Left lung (tissue), 10 donors: ENCODE data around the gene PSORS1C1. TPM values are rescaled to one million over a fixed set of nuclear protein-coding genes. Genes with fewer than 3 reads are reported as not detected.

Source experiments
- ATAC-seq: fragments of 200-7000 bp; cut with Tn5 transposase; one replicate; pipeline ENCODE4 v1.9.1; 2020; ENCODE audit warnings: moderate library complexity
- DNase-seq, 4 donors: peaks; one replicate each; pipeline ENCODE4 v3.0.0-alpha.2; 2013 to 2020
- H3K27ac ChIP-seq, 2 donors: fragments of 200-600 bp; sonication (generic) in 1 of 2; one replicate each; pipeline versions ENCODE4 v1.5.0 to v1.8.0; 2020 to 2021
- H3K27me3 ChIP-seq, 2 donors: fragments of 200-600 bp; sonication (generic) in 1 of 2; one replicate each; pipeline versions ENCODE4 v1.5.0 to v1.8.0; 2020 to 2021
- H3K36me3 ChIP-seq, 2 donors: fragments of 200-600 bp; sonication (generic) in 1 of 2; one replicate each; pipeline versions ENCODE4 v1.5.0 to v1.8.0; 2020 to 2021
- H3K4me1 ChIP-seq, 2 donors: fragments of 200-600 bp; one replicate each; pipeline ENCODE4 v1.8.0; 2021
- H3K4me3 ChIP-seq, 2 donors: fragments of 200-600 bp; sonication (generic) in 1 of 2; one replicate each; pipeline versions ENCODE4 v1.5.0 to v1.8.0; 2020 to 2021; ENCODE audit warnings: mild to moderate bottlenecking in 1 of 2
- H3K9me3 ChIP-seq, 2 donors: fragments of 200-600 bp; sonication (generic) in 1 of 2; one replicate each; pipeline versions ENCODE4 v1.5.0 to v1.8.0; 2020 to 2021
- CTCF ChIP-seq, 2 donors: fragments of 200-600 bp; sonication (generic) in 1 of 2; IDR thresholded peaks; one replicate each; pipeline versions ENCODE4 v1.5.0 to v1.8.0; 2021; ENCODE audit warnings: antibody characterized with exemption in 2 of 2
- intact Hi-C, 2 donors: fragments of 100-400 bp; cut with DNase I; formaldehyde crosslinking; loops; one replicate each; pipeline versions ENCODE4 v1.11.2 to v1.14.2; 2022
- polyA plus RNA-seq, 6 donors: library from polyadenylated mRNA; unstranded; fragments of 120-200 nt; gene quantifications; one replicate each; pipeline ENCODE4 v1.2.1, GENCODE V29; 2013; ENCODE audit not compliant: insufficient read length in 6 of 6
- total RNA-seq, 2 donors: library from RNA; stranded (reverse); fragmentation: NEBNext Ultra II Directional; extraction: Animal tissue kit (Norgen Biotek cat#: 25700); gene quantifications; one replicate each; pipeline ENCODE4 v1.2.1, GENCODE V29; 2021
- donor health status: DM: no; HTN: yes; CAD: no.
- donor health status: DM: no; HTN: no; CAD: no.

Gene PSORS1C1
- total and polyA plus RNA-seq, 8 donors = 0.09 to 11.7 (median 0.58) TPM

GRCh38 chr6:31110825-31111582 lies 3.6 kb upstream of the PSORS1C1 start:
- peaks cover 0 to 3% of the 10 kb centered on the region in 2 donors for H3K27me3 ChIP-seq
- intact Hi-C loops = no loop called here
- H3K4me1 ChIP-seq = peaks cover 11 to 22% of the 10 kb centered on the region in 2 donors
- ATAC-seq (no peak), DNase-seq (no peak)
- H3K9me3 ChIP-seq = no peaks in the 10 kb centered on the region
- no peak overlapping the region for H3K27ac ChIP-seq
- H3K4me3 ChIP-seq = no peak overlapping the region
- no peak for TF ChIP-seq CTCF (IDR thresholded peaks at IDR 0.05)
- no peaks in the 10 kb centered on the region for H3K36me3 ChIP-seq

GRCh38 chr6:31111712-31112111 lies 2.9 kb upstream of the PSORS1C1 start:
- no peak for DNase-seq
- intact Hi-C loops = no loop called here

GRCh38 chr6:31112478-31112877 lies 2.1 kb upstream of the PSORS1C1 start, which contains the start of gene C6orf15:
Gene C6orf15 (minus strand): TSS chr6:31112575. CDS start chr6:31112555, 20 bp downstream.
- TF ChIP-seq CTCF (IDR thresholded peaks at IDR 0.05) = no peak

More at GRCh38 chr6:31111712-31112111, 2.9 kb upstream of the PSORS1C1 start:
- Histone ChIP-seq H3K4me1 (peaks cover 11 to 22% of the 10 kb centered on the region in 2 donors), H3K27me3 (peaks cover 0 to 3% of the 10 kb centered on the region in 2 donors), H3K36me3 (no peaks in the 10 kb centered on the region), H3K9me3 (no peaks in the 10 kb centered on the region), H3K27ac (no peak overlapping the region), H3K4me3 (no peak overlapping the region)
- no peak for ATAC-seq
- TF ChIP-seq CTCF (IDR thresholded peaks at IDR 0.05) = no peak

GRCh38 chr6:31113861-31114540 lies 599 bp upstream of the PSORS1C1 start:
- DNase-seq (no peak), ATAC-seq (peak; percentile 32)
- intact Hi-C loops = no loop called here
- H3K9me3 ChIP-seq = no peaks in the 10 kb centered on the region
- TF ChIP-seq CTCF (IDR thresholded peaks at IDR 0.05) = no peak
- H3K36me3 ChIP-seq = no peaks in the 10 kb centered on the region
- peak overlapping the region; percentile 63 to 65 for H3K27ac ChIP-seq
- peaks cover 11 to 22% of the 10 kb centered on the region in 2 donors for H3K4me1 ChIP-seq
- H3K27me3 ChIP-seq = peaks cover 0 to 3% of the 10 kb centered on the region in 2 donors
- H3K4me3 ChIP-seq = no peak overlapping the region

More at GRCh38 chr6:31112478-31112877, 2.1 kb upstream of the PSORS1C1 start, which contains the start of gene C6orf15:
- no peak for DNase-seq
- Histone ChIP-seq H3K4me1 (peaks cover 11 to 22% of the 10 kb centered on the region in 2 donors), H3K36me3 (no peaks in the 10 kb centered on the region), H3K27ac (no peak within 1 kb of the TSS), H3K27me3 (peaks cover 0 to 3% of the 10 kb centered on the region in 2 donors), H3K4me3 (no peak within 1 kb of the TSS), H3K9me3 (no peaks in the 10 kb centered on the region)
- no peak for ATAC-seq
- intact Hi-C loops = no loop called here
